ENCODE measurements around the gene KLRC2. TPM values are rescaled to one million over a fixed set of nuclear protein-coding genes. Genes with fewer than 3 reads are reported as not detected.
"Not testable (repeated sequence)": the region's sequence is repeated elsewhere in the genome, so short reads cannot be mapped to it uniquely, and the experiment has no call there.

The KLRC2 gene
- polyA plus RNA-seq, 3 donors = not detected

DNA sequence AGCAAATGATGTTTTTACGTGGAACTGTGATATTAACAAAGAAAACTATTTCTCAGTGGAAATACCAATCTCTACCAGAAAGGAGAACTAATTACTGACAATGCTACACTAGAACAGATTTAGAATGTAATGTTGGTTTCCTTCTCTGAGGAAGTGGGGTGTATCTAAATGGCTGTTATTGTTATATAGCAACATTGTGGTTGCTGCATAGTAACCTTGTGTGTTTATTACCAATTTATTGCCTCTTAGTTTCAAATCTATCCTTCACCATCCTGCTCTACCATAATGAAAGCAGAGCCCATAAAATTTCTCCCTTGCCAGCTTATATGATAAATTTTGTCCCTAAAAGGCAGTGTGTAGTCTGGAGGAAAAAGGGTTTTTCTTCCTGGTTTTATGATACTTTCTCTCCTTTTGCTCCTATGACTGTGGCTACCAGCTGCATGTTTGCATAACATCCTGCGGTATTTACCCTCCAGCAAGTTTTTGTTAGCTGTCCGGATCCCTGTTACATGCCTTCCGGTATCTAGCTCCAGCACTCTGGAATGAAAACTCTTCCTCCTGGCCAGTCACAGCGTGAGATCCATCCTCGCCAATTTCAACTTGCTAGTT is 40.3 kb downstream of the KLRC2 start:
- Histone ChIP-seq H3K4me1 (ENCODE audit: control insufficient read depth in 1 of 2, insufficient read depth in 2 of 2, low read length in 2 of 2) (peaks cover 40 to 42% of the 10 kb centered on the region in 2 donors), H3K4me3 (replicated peaks in 1 of 3; ENCODE audit: low read depth in 2 of 3, low read length in 3 of 3) (peak overlapping the region; percentile 17 to 63 (median 29)), H3K79me2 (ENCODE audit: insufficient read depth, low read length) (no peaks in the 10 kb centered on the region), H3K27ac (ENCODE audit: low read depth in 1 of 2, low read length in 2 of 2) (peak overlapping the region; percentile 64 to 95), H3K9ac (ENCODE audit: insufficient read depth, low read length, poor library complexity, severe bottlenecking) (peak overlapping the region; percentile 58), H2AFZ (ENCODE audit: insufficient read depth, low read depth, low read length, poor library complexity, severe bottlenecking) (peak overlapping the region; percentile 68), H3K4me2 (replicated peaks; ENCODE audit: extremely low read depth, low read length, poor library complexity, severe bottlenecking) (peak overlapping the region; percentile 60), H3K27me3 (ENCODE audit: control insufficient read depth in 2 of 2, insufficient read depth in 2 of 2, low read length in 2 of 2) (peaks cover 0 to 12% of the 10 kb centered on the region in 2 donors), H4K20me1 (ENCODE audit: insufficient read depth, low read length) (no peaks in the 10 kb centered on the region), H3K36me3 (replicated peaks in 1 of 2; ENCODE audit: control insufficient read depth in 1 of 2, insufficient read depth in 2 of 2, low read length in 2 of 2) (no peaks in the 10 kb centered on the region), H3K9me3 (replicated peaks in 1 of 2; ENCODE audit: control insufficient read depth in 1 of 2, insufficient read depth in 1 of 2, low read length in 2 of 2) (no peaks in the 10 kb centered on the region)
- peak; percentile 52 to 82 (median 71) for DNase-seq
- peak overlapping the region; percentile 58 to 85 for H3K4me3 Mint-ChIP-seq
- intact Hi-C loops (cut with micrococcal nuclease) = no loop called here
- peaks cover 0 to 3% (median 0%) of the 10 kb centered on the region in 7 donors for H3K9me3 Mint-ChIP-seq
- H3K27ac Mint-ChIP-seq = peak overlapping the region; percentile 91 to 97 (median 96)
- H3K27me3 Mint-ChIP-seq (ENCODE audit: low read depth in 3 of 3) = peaks cover 7 to 11% (median 10%) of the 10 kb centered on the region in 3 donors
- peaks cover 38% of the 10 kb centered on the region for H3K4me1 Mint-ChIP-seq
- TF ChIP-seq, protein P1, sequence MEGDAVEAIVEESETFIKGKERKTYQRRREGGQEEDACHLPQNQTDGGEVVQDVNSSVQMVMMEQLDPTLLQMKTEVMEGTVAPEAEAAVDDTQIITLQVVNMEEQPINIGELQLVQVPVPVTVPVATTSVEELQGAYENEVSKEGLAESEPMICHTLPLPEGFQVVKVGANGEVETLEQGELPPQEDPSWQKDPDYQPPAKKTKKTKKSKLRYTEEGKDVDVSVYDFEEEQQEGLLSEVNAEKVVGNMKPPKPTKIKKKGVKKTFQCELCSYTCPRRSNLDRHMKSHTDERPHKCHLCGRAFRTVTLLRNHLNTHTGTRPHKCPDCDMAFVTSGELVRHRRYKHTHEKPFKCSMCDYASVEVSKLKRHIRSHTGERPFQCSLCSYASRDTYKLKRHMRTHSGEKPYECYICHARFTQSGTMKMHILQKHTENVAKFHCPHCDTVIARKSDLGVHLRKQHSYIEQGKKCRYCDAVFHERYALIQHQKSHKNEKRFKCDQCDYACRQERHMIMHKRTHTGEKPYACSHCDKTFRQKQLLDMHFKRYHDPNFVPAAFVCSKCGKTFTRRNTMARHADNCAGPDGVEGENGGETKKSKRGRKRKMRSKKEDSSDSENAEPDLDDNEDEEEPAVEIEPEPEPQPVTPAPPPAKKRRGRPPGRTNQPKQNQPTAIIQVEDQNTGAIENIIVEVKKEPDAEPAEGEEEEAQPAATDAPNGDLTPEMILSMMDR (IDR thresholded peaks at IDR 0.05) = no peak
- 2% methylated on average over 5 of the region's 6 CpGs for WGBS (ENCODE audit: insufficient coverage)
- no peaks in the 10 kb centered on the region for H3K36me3 Mint-ChIP-seq

DNA sequence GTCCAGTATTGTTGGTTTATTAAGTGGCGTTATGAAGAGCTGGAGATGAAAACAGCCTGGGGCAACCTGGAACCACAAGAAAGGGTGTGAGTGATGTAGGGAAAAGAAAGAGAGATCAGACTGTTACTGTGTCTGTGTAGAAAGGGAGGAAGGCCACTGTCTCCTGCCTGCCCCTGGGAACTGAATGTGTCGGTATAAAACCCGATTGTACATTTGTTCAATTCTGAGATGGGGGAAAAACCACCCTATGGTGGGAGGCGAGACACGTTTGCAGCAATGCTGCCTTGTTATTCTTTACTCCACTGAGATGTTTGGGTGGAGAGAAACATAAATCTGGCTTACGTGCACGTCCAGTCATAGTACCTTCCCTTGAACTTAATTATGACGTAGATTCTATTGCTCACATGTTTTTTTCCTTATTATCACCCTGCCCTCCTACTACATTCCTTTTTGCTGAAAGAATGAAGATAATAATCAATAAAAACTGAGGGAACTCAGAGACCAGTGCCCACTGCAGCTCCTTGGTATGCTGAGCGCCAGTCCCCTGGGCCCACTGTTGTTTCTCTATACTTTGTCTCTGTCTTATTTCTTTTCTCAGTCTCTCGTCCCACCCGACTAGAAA is 41.2 kb downstream of the KLRC2 start:
- H3K9ac ChIP-seq (ENCODE audit: insufficient read depth, low read length, poor library complexity, severe bottlenecking); H3K9me3 ChIP-seq (replicated peaks in 1 of 2; ENCODE audit: control insufficient read depth in 1 of 2, insufficient read depth in 1 of 2, low read length in 2 of 2); H4K20me1 ChIP-seq (ENCODE audit: insufficient read depth, low read length); H3K36me3 Mint-ChIP-seq; H3K27me3 ChIP-seq (ENCODE audit: control insufficient read depth in 2 of 2, insufficient read depth in 2 of 2, low read length in 2 of 2); intact Hi-C loops (cut with micrococcal nuclease); H3K36me3 ChIP-seq (replicated peaks in 1 of 2; ENCODE audit: control insufficient read depth in 1 of 2, insufficient read depth in 2 of 2, low read length in 2 of 2); DNase-seq; H3K27me3 Mint-ChIP-seq (ENCODE audit: low read depth in 3 of 3); H3K9me3 Mint-ChIP-seq; H3K79me2 ChIP-seq (ENCODE audit: insufficient read depth, low read length): not testable (repeated sequence)
- no CpG with 5 or more reads among the region's 11 CpGs for WGBS (ENCODE audit: insufficient coverage)
- peak overlapping the region in 1 of 2 donors; percentile 47 for H3K4me3 Mint-ChIP-seq
- Histone ChIP-seq H3K27ac (ENCODE audit: low read depth in 1 of 2, low read length in 2 of 2) (peak overlapping the region; percentile 64 to 95), H3K4me1 (ENCODE audit: control insufficient read depth in 1 of 2, insufficient read depth in 2 of 2, low read length in 2 of 2) (peaks cover 40 to 42% of the 10 kb centered on the region in 2 donors), H3K4me3 (replicated peaks in 1 of 3; ENCODE audit: low read depth in 2 of 3, low read length in 3 of 3) (peak overlapping the region in 1 of 3 experiments; percentile 63), H3K4me2 (replicated peaks; ENCODE audit: extremely low read depth, low read length, poor library complexity, severe bottlenecking) (peak overlapping the region; percentile 60), H2AFZ (ENCODE audit: insufficient read depth, low read depth, low read length, poor library complexity, severe bottlenecking) (peak overlapping the region; percentile 68)
- peaks cover 44% of the 10 kb centered on the region for H3K4me1 Mint-ChIP-seq
- H3K27ac Mint-ChIP-seq = peak overlapping the region; percentile 91 to 97 (median 96)
